GM21367 (cell line): Measurements from ENCODE around the gene BCKDHA.
"Not testable (repeated sequence)": the region's sequence is repeated elsewhere in the genome, so short reads cannot be mapped to it uniquely, and the experiment has no call there.

Experiments
- ATAC-seq: cut with Tn5 transposase; IDR thresholded peaks from one replicate; pipeline ENCODE4 v1.9.1; 2021; ENCODE audit not compliant: unreplicated experiment

Gene BCKDHA

GRCh38 chr19:41364524-41365391 is 32.9 kb upstream of the BCKDHA start:
- no peak for ATAC-seq

DNA sequence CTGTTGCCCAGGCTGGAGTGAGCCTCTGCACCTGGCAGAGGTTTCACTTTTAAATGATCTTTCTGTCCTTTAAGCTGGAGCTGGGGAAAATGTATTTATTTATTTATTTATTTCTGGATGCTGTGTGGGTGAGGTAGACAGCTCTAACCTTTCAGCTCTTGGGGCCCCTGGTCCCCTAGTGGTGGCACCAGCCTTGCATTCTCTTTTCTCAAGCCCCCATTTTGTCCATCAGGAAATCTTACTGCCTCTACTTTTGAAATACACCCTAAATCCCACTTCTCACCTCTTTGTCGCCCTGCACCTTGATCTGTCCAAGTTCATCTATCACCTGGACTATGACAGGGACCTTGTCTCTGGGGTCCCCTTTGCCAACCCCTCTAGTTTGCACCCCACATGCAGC is 31.5 kb upstream of the BCKDHA start:
- ATAC-seq: no peak

DNA sequence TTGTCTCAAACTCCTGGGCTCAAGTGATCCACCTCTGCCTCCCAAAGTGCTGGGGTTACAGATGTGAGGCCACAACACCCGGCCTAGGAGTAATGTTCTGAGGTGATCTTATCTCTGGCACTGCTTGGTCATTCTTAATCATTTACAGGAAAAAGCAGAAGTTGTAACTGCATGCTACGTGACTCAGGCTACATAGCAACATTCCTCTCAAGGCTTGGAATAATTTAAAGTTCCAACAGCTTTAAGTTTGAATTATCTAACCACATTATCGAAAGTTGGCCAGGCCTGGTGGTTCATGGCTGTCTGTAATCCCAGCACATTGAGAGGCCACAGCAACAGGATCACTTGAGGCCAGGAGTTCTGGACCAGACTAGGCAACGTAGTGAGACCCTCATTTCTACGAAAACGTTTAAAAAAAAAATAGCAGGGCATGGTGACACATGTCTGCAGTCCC is 29.7 kb upstream of the BCKDHA start:
- no peak for ATAC-seq

- ATAC-seq: no peak
Measured at GRCh38 chr19:41369769-41370168, 27.8 kb upstream of the BCKDHA start.

- not testable (repeated sequence) for ATAC-seq
Measured at GRCh38 chr19:41371119-41371518, 26.5 kb upstream of the BCKDHA start.

DNA sequence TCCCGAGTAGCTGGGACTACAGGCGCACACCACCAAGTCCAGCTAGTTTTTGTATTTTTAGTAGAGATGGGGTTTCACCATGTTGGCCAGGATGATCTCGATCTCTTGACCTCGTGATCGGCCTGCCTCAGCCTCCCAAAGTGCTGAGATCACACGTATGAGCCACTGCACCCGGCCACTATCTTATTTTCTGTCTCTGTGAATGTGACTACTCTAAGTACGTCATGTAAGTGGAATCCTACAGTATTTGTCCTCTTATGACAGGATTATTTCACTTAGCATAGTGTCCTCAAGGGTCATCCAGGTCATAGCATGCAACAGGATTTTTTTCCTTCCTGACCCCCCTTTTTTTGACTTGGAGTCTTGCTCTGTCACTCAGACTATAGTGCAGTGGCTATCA is 26.1 kb upstream of the BCKDHA start:
- ATAC-seq: no peak

GRCh38 chr19:41372501-41372900 is 25.1 kb upstream of the BCKDHA start:
- no peak for ATAC-seq

- no peak for ATAC-seq
Measured at GRCh38 chr19:41373993-41374392, 23.6 kb upstream of the BCKDHA start.

DNA sequence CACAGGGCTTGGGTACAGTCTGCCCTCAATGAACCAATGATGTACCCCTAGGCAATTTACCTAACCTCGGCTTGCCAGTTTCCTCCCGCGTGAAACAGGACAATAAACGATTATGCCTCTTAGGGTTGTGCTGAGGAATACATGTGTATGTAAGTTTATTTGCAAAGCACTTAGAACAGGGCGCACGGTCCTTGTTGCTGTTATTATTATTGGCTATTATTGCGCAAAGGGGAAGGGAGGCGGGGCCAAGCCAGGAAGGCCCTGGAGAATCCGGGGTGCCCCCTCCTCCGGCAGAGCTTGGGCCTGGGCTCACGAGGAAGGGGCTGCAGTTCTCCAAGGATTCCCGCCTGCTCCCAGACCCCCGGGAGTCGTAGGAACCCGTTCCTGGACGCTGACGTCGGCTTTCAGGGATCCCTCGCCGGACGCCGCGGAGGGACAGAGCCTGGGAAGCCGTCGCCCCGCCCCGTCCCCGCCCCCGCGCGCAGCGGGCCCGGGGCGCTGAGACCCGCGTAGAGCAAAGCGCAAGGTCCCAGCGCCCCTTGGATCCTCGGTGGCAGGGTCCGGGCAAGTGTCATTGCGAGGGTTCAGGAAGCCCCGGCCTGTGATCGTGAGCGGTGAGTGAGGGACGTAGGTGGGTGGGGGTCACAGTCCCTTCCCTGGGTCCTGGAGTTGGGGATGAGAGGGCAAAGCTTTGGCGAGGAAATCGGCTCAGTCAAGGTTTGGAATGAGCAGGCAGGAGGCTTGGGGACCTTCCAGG is 21.2 kb upstream of the BCKDHA start, which contains the start of gene TMEM91:
Gene TMEM91 (plus strand): TSS at position 293 of the 757 bp plus-strand sequence. CDS start 1,777 bp downstream, outside the sequence.
- ATAC-seq: no peak

DNA sequence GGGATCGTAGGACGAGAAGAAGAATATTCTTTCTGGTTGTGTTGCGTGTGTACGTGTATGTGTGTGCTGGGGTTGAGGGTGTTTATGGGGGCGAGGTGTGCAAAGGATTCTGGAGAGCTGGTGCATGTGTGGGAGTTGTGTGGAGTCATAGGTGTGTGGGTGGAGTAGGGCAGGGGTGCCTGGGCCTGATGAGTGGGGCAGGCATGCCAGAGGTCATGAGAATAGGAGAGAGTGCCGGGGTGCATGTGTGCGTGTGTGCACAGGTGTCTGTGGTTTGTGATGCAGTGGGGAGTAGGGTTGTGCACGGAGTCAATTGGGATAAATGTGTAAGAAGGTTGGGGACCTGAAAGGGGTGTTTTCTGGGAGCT is 20.6 kb upstream of the BCKDHA start:
- no peak for ATAC-seq

DNA sequence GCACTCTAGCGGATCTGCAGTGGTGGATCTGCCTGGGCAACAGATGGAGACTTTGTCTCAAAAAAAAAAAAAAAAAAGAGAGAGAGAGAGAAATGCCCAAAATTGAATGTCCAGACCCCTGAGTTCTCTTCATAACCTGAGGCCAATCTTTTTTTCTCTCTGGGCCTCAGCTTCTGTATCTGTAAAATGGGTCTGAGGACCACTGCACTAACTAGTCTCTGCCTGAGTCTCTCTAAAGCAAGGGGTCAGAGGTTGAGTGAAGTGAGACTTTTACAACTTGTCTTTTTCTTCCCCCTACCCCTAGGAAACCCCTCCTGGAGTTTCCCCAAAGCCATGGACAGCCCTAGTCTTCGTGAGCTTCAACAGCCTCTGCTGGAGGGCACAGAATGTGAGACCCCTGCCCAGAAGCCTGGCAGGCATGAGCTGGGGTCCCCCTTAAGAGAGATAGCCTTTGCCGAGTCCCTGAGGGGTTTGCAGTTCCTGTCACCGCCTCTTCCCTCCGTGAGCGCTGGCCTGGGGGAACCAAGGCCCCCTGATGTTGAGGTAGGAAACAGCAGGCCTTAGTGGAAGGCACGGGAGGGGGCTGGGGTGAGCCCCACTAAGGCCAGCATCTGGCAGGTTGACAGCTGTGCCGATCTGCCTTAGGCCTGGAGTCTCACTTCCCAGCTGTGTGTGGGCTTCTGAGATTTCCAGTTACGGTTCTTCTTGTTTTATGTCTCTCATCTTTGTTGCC is 19.5 kb upstream of the BCKDHA start:
- ATAC-seq: no peak

DNA sequence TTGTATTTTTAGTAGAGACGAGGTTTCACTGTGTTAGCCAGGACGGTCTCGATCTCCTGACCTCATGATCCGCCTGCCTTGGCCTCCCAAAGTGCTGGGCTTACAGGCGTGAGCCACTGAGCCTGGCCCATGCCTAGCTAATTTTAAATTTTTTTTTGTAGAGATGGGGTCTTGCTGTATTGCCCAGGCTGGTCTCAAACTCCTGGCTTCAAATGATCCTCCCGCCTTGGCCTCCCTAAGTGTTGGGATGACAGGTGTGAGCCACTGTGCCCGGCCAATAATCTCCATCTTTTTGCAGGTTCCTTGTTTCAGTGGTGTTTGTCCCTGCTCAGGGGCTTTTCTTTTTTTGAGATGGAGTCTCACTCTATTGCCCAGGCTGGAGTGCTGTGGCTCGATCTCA is 16.1 kb upstream of the BCKDHA start:
- ATAC-seq: not testable (repeated sequence)

GRCh38 chr19:41384351-41384750 is 13.3 kb upstream of the BCKDHA start:
- no peak for ATAC-seq

GRCh38 chr19:41386442-41386841 is 11.2 kb upstream of the BCKDHA start:
- ATAC-seq: no peak

- ATAC-seq: no peak
Measured at GRCh38 chr19:41391618-41392017, 6.0 kb upstream of the BCKDHA start.

DNA sequence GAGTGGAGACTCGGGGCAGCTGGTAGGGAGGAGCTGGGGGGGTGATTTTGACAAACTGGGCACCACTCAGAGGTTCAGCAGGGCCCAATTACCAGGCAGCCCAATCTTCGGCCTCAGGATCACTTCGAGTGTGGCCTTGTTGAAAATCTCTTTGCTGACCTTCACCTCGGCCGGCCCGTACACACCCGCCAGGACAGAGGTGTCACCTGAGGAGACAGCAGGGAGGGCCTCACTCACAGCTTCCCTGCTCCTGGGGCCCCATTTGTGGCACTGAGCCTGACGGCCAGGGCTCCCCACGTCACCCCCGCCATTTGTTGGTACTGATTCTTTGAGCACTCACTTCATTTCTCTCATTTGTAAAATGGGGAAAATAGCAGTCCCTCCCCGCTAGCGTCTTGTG is 4.8 kb upstream of the BCKDHA start:
- ATAC-seq: no peak

DNA sequence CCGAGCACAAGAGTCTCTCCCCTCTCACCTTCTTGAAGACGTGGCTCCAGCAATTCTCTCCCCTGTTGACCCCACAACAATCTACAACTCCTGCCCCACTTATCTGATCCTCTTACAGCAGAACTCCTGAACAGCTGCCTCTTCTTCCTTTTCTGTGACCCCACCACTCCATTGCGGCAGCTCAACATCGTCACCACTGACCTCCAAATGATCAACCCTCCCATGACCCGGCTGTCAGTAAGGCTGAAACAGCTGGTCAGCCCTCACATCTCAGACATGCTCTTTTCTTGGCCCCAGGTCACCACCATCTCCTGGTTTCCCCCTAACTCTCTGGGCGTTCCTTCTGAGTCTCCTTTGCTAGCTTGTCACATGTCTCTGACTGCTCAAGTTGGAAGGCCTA is 2.3 kb upstream of the BCKDHA start:
- no peak for ATAC-seq

DNA sequence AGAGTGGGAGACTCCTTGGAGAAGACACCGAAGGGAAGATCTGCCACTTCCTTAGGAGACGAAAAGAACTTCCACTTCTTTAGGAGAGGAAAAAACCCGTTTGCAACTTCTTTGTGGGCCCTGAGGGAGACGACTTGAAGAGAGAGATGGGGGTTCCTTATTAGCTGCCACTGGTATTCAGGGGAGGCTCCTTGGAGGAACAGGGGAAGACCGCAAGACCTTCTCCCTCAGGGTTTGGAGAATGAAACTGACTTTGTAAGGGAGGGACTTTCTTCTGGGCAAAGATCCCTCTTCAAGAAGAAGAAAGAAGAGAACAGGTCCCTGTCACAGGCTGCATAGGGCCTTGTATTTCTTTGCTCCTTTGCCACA is 416 bp downstream of the BCKDHA start:
- no peak for ATAC-seq

- ATAC-seq: no peak
Measured at GRCh38 chr19:41398598-41398997, 980 bp downstream of the BCKDHA start.

DNA sequence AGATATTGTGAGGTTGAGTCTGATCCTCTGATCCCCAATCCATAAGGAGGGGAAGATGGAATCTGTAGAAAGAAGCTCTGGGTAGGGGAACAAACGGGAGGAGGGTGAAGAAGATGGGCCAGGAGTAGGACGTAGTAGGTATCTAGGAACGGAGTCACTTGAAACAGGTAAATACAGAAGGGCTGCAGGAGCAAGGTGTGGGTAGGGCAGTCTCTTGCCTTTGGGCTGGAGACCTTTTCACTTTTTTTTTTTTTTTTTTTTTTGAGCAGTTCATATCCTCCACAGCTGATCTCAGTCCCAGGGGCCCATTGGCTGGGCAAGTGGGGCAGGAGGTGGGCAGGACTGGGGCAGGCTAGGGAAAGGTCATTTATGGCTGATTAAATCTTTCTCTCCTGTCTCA is 1.5 kb downstream of the BCKDHA start:
- ATAC-seq: no peak

- no peak for ATAC-seq
Measured at GRCh38 chr19:41399525-41399924, 1.9 kb downstream of the BCKDHA start.

DNA sequence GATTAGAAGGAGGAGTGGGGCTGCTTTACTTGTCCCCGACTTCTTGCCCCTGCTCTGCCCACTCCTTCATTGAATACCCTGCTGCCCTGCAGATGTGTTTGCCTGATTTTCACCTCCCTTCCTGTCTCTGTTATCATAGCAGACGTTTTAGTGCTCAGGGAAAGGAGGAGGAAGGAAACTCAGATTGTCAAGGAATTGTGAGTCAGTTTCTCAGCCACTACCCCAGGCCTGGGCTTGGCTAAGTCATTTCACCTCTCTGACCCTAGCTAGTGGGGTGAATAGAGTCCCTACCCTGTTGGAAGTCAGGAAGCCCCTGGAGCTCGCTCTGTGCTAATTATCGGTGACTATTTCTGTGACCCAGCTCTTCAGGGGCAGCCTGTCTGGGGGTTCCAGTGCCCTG is 3.9 kb downstream of the BCKDHA start:
- ATAC-seq: no peak
